ENCODE measurements around the gene BTBD16. TPM values are rescaled to one million over a fixed set of nuclear protein-coding genes. Genes with fewer than 3 reads are reported as not detected.

The BTBD16 gene
- total and polyA plus RNA-seq, 2 of the 4 experiments (the other 2 are of a cell fraction) = not detected

- no peak for TF ChIP-seq RCOR1 (IDR thresholded peaks at IDR 0.05; ENCODE audit: insufficient replicate concordance, low read length)
- TF ChIP-seq POLR2A (IDR thresholded peaks at IDR 0.05; ENCODE audit: low read depth, low read length) = no peak
These were observed 14.7 kb downstream of the BTBD16 start (continued) for GRCh38 chr10:122285506-122286444.

GRCh38 chr10:122286867-122287266, 15.8 kb downstream of the BTBD16 start:
- no peaks in the 10 kb centered on the region for H3K36me3 ChIP-seq (ENCODE audit: control insufficient read depth, insufficient read depth, low read length)
- WGBS, 2 experiments (ENCODE audit: extremely low coverage in 2 of 2, insufficient read length in 1 of 2) = 42% methylated on average over 2 of the region's 7 CpGs; no CpG with 5 or more reads in 1 of the 2 experiments
- H3K9ac ChIP-seq (ENCODE audit: low read depth, low read length) = no peak overlapping the region
- no peak overlapping the region for H4K91ac ChIP-seq (ENCODE audit: insufficient read depth, low read depth, low read length)
- POLR2A ChIA-PET (ENCODE audit: unreplicated experiment) = no interaction called here
- H4K8ac ChIP-seq (ENCODE audit: low read depth in 2 of 2, low read length in 2 of 2) = no peak overlapping the region
- H2BK15ac ChIP-seq (ENCODE audit: low read depth, low read length) = no peak overlapping the region
- H2BK120ac ChIP-seq (ENCODE audit: low read depth, low read length) = no peak overlapping the region
- no peak overlapping the region for H3K14ac ChIP-seq (replicated peaks; ENCODE audit: low read depth, low read length)
- in situ Hi-C loops (cut with MboI; ENCODE audit: low sequenced_read_pairs) = no loop called here
- H4K20me1 ChIP-seq (ENCODE audit: insufficient read depth, low read length) = no peaks in the 10 kb centered on the region
- no peak overlapping the region for H3K23ac ChIP-seq (ENCODE audit: low read depth, low read length)
- H3K18ac ChIP-seq (ENCODE audit: low read depth, low read length) = no peak overlapping the region
- dilution Hi-C loops (cut with HindIII; ENCODE audit: low sequenced_read_pairs, unreplicated experiment) = no loop called here
- intact Hi-C loops (cut with micrococcal nuclease) = no loop called here
- no peak overlapping the region for H3K4ac ChIP-seq (ENCODE audit: low read depth, low read length)
- H3K79me1 ChIP-seq (ENCODE audit: low read depth in 1 of 2, low read length in 2 of 2) = no peaks in the 10 kb centered on the region
- H4K5ac ChIP-seq (ENCODE audit: low read depth, low read length) = no peak overlapping the region
- CTCF ChIA-PET = interaction anchor here (1.1 to 1.2 kb wide), 3 partner anchors 10 to 19 kb away, joined by 4 to 5 read pairs (median 4); no protein-coding TSS in a partner anchor
- no peak overlapping the region for H2BK5ac ChIP-seq (ENCODE audit: low read depth, low read length, poor library complexity, severe bottlenecking)
- no peaks in the 10 kb centered on the region for H3K27me3 ChIP-seq (ENCODE audit: control insufficient read depth, insufficient read depth, low read length)
- no peaks in the 10 kb centered on the region for H3K9me3 ChIP-seq (ENCODE audit: control insufficient read depth, insufficient read depth, low read length)
- no peak overlapping the region for H2AK5ac ChIP-seq (ENCODE audit: low read depth, low read length)
- H2AFZ ChIP-seq (replicated peaks; ENCODE audit: low read length, poor library complexity) = peak overlapping the region; percentile 9
- DNase-seq (peak; percentile 77), ATAC-seq (ENCODE audit: low read depth) (peak; percentile 89)
- H2AK9ac ChIP-seq (replicated peaks; ENCODE audit: low read depth, low read length, poor library complexity) = no peak overlapping the region
- TF ChIP-seq CTCF (conservative IDR thresholded peaks at IDR 0.05; ENCODE audit: low read depth, low read length) (no peak), FOS (IDR thresholded peaks at IDR 0.05; ENCODE audit: low read depth, low read length) (peak; percentile 32; the same call in 1 of the 2 replicates), MAZ (IDR thresholded peaks at IDR 0.05; ENCODE audit: borderline replicate concordance, low read depth, low read length) (peak; percentile 51; the same call in 1 of the 2 replicates), CHD1 (IDR thresholded peaks at IDR 0.05; ENCODE audit: low read depth, low read length) (no peak), RAD21 (IDR thresholded peaks at IDR 0.05; ENCODE audit: low read length) (0 out of 2 replicates have a peak, but pooled peaks have one; percentile 1)
- no peak overlapping the region for H2BK20ac ChIP-seq (ENCODE audit: low read depth, low read length)
- peaks cover 15% of the 10 kb centered on the region for H3K4me1 ChIP-seq (ENCODE audit: control insufficient read depth, insufficient read depth, low read length)
- H3K56ac ChIP-seq (ENCODE audit: extremely low read depth, insufficient read depth, low read length) = no peak overlapping the region
- BruUV-seq (replicated peaks) = no TSS peak
- H3K4me2 ChIP-seq (ENCODE audit: low read depth, low read length) = peak overlapping the region; percentile 37; the same call in 1 of the 2 replicates
- peaks cover 8% of the 10 kb centered on the region; the same call in 1 of the 2 replicates for H3K9me1 ChIP-seq (ENCODE audit: insufficient read depth, low read length)
- H3K4me3 ChIP-seq (ENCODE audit: insufficient read depth, low read depth, low read length) = no peak overlapping the region
- H3K27ac ChIP-seq (ENCODE audit: insufficient read depth, low read length) = no peak overlapping the region

Measured in IMR-90 (cell line).